Mesendoderm (in vitro differentiated cells): Measurements from ENCODE around the gene MAL.
"Not testable (repeated sequence)": the region's sequence is repeated elsewhere in the genome, so short reads cannot be mapped to it uniquely, and the experiment has no call there.

ENCODE experiments used
- DNase-seq: peaks from one replicate; pipeline ENCODE4 v3.0.0; 2013
- H2AK5ac ChIP-seq: 2 replicates; pipeline ENCODE4 v1.6.1; 2013; ENCODE audit warnings: low read length, inconsistent platforms
- H2BK120ac ChIP-seq: 2 replicates; pipeline ENCODE4 v1.6.1; 2013; ENCODE audit warnings: low read depth, mild to moderate bottlenecking, low read length, moderate library complexity, mixed read lengths
- H2BK15ac ChIP-seq: replicated peaks from 2 replicates; pipeline ENCODE4 v1.6.1; 2013; ENCODE audit warnings: low read depth, mild to moderate bottlenecking, moderate library complexity
- H2BK5ac ChIP-seq: 2 replicates; pipeline ENCODE4 v1.6.1; 2013; ENCODE audit warnings: low read length, inconsistent platforms
- H3K18ac ChIP-seq: 2 replicates; pipeline ENCODE4 v1.6.1; 2013; ENCODE audit warnings: mild to moderate bottlenecking, low read length, mixed read lengths
- H3K23ac ChIP-seq: one replicate; pipeline ENCODE4 v1.6.1; 2013; ENCODE audit warnings: low read length
- H3K27ac ChIP-seq: 2 replicates; pipeline ENCODE4 v1.5.1; 2013; ENCODE audit warnings: low read depth, mild to moderate bottlenecking, inconsistent platforms, low read length, moderate library complexity
- H3K27me3 ChIP-seq: 2 replicates; pipeline ENCODE4 v1.6.1; 2013; ENCODE audit warnings: low read length, control low read depth, mild to moderate bottlenecking, inconsistent platforms; ENCODE audit not compliant: insufficient read depth, poor library complexity
- H3K36me3 ChIP-seq: 2 replicates; pipeline ENCODE4 v1.6.1; 2013; ENCODE audit warnings: low read length, inconsistent platforms; ENCODE audit not compliant: control insufficient read depth, insufficient read depth
- H3K4ac ChIP-seq: one replicate; pipeline ENCODE4 v1.6.1; 2013; ENCODE audit warnings: low read depth, mild to moderate bottlenecking, low read length, moderate library complexity
- H3K4me1 ChIP-seq: 2 replicates; pipeline ENCODE4 v1.6.1; 2013; ENCODE audit warnings: low read depth, low read length, inconsistent platforms; ENCODE audit not compliant: control insufficient read depth
- H3K4me2 ChIP-seq: 2 replicates; pipeline ENCODE4 v1.6.1; 2013; ENCODE audit warnings: low read length
- H3K4me3 ChIP-seq: 2 replicates; pipeline ENCODE4 v1.5.1; 2013; ENCODE audit warnings: mild to moderate bottlenecking, low read length
- H3K56ac ChIP-seq: one replicate; pipeline ENCODE4 v1.6.1; 2013; ENCODE audit warnings: low read length
- H3K79me1 ChIP-seq: 2 replicates; pipeline ENCODE4 v1.6.1; 2013; ENCODE audit warnings: low read length, inconsistent platforms
- H3K79me2 ChIP-seq: 2 replicates; pipeline ENCODE4 v1.6.1; 2013; ENCODE audit warnings: mild to moderate bottlenecking, low read length; ENCODE audit not compliant: control insufficient read depth, insufficient read depth
- H3K9ac ChIP-seq: 2 replicates; pipeline ENCODE4 v1.6.1; 2013; ENCODE audit warnings: low read length, inconsistent platforms
- H4K5ac ChIP-seq: one replicate; pipeline ENCODE4 v1.6.1; 2013; ENCODE audit warnings: low read length
- H4K8ac ChIP-seq: one replicate; pipeline ENCODE4 v1.6.1; 2013; ENCODE audit warnings: low read depth, mild to moderate bottlenecking, control low read depth, low read length, moderate library complexity
- WGBS: extraction: QIAGEN DNeasy Blood & Tissue Kit; methylation state at CpG from one replicate; pipeline ENCODE4 v1.1.7; 2013; ENCODE audit warnings: low lambda C conversion rate, missing lambda C conversion rate; ENCODE audit not compliant: insufficient coverage; ENCODE audit errors: extremely low coverage; 5-methylcytosine and 5-hydroxymethylcytosine counted together

Gene MAL

GRCh38 chr2:95086017-95086416, 60.5 kb downstream of the MAL start:
- no CpG with 5 or more reads among the region's 1 CpG for WGBS
- no peak overlapping the region for H2AK5ac ChIP-seq

GRCh38 chr2:95087379-95087778, 61.9 kb downstream of the MAL start:
- no CpG with 5 or more reads among the region's 5 CpGs for WGBS
- H3K56ac ChIP-seq: no peak overlapping the region

More at GRCh38 chr2:95086017-95086416, 60.5 kb downstream of the MAL start:
- Histone ChIP-seq H3K4me1 (no peaks in the 10 kb centered on the region), H3K36me3 (peaks cover 8% of the 10 kb centered on the region), H3K4me2 (no peak overlapping the region), H4K5ac (no peak overlapping the region), H2BK120ac (no peak overlapping the region), H3K27ac (no peak overlapping the region), H2BK15ac (no peak overlapping the region), H3K18ac (no peak overlapping the region), H2BK5ac (no peak overlapping the region), H3K4ac (no peak overlapping the region), H3K4me3 (no peak overlapping the region), H3K79me1 (no peaks in the 10 kb centered on the region), H3K9ac (no peak overlapping the region), H4K8ac (no peak overlapping the region), H3K56ac (no peak overlapping the region), H3K27me3 (no peaks in the 10 kb centered on the region), H3K23ac (no peak overlapping the region), H3K79me2 (no peaks in the 10 kb centered on the region)
- no peak for DNase-seq

GRCh38 chr2:95091885-95092555, 66.5 kb downstream of the MAL start:
- H3K4me3 ChIP-seq: no peak overlapping the region
- no peak overlapping the region for H3K9ac ChIP-seq
- no peak overlapping the region for H2AK5ac ChIP-seq
- H3K4ac ChIP-seq: no peak overlapping the region
- H3K27ac ChIP-seq: no peak overlapping the region
- H3K23ac ChIP-seq: no peak overlapping the region
- H3K4me1 ChIP-seq: no peaks in the 10 kb centered on the region
- no peaks in the 10 kb centered on the region for H3K79me2 ChIP-seq
- no peaks in the 10 kb centered on the region for H3K27me3 ChIP-seq
- no peak overlapping the region for H2BK15ac ChIP-seq
- H3K56ac ChIP-seq: no peak overlapping the region
- peaks cover 3% of the 10 kb centered on the region for H3K36me3 ChIP-seq
- H4K5ac ChIP-seq: no peak overlapping the region
- no peak overlapping the region for H3K4me2 ChIP-seq
- H2BK5ac ChIP-seq: no peak overlapping the region
- no peak for DNase-seq
- H3K79me1 ChIP-seq: no peaks in the 10 kb centered on the region
- no peak overlapping the region for H3K18ac ChIP-seq
- no peak overlapping the region for H4K8ac ChIP-seq
- no peak overlapping the region for H2BK120ac ChIP-seq
- WGBS: no CpG with 5 or more reads among the region's 6 CpGs

More at GRCh38 chr2:95087379-95087778, 61.9 kb downstream of the MAL start:
- no peaks in the 10 kb centered on the region for H3K27me3 ChIP-seq
- no peak overlapping the region for H3K9ac ChIP-seq
- H2BK120ac ChIP-seq: no peak overlapping the region
- H2BK5ac ChIP-seq: no peak overlapping the region
- no peak overlapping the region for H4K8ac ChIP-seq
- peaks cover 8% of the 10 kb centered on the region for H3K36me3 ChIP-seq
- no peak overlapping the region for H3K27ac ChIP-seq
- no peak overlapping the region for H3K4ac ChIP-seq
- peak; percentile 39 for DNase-seq
- H3K4me1 ChIP-seq: no peaks in the 10 kb centered on the region
- H3K23ac ChIP-seq: no peak overlapping the region
- no peak overlapping the region for H3K4me3 ChIP-seq
- no peak overlapping the region for H2BK15ac ChIP-seq
- no peak overlapping the region for H3K4me2 ChIP-seq
- H3K79me2 ChIP-seq: no peaks in the 10 kb centered on the region
- H3K79me1 ChIP-seq: no peaks in the 10 kb centered on the region
- no peak overlapping the region for H4K5ac ChIP-seq
- H2AK5ac ChIP-seq: no peak overlapping the region
- no peak overlapping the region for H3K18ac ChIP-seq

- H2BK120ac ChIP-seq, H3K18ac ChIP-seq, DNase-seq, H3K4me3 ChIP-seq, H3K79me1 ChIP-seq, H3K27ac ChIP-seq, H3K36me3 ChIP-seq, H3K23ac ChIP-seq, H4K8ac ChIP-seq, H3K56ac ChIP-seq, H3K79me2 ChIP-seq, H3K4me2 ChIP-seq, H2AK5ac ChIP-seq, H3K4ac ChIP-seq, H2BK5ac ChIP-seq, H3K27me3 ChIP-seq, H3K4me1 ChIP-seq, H4K5ac ChIP-seq, H3K9ac ChIP-seq, H2BK15ac ChIP-seq: not testable (repeated sequence)
- WGBS: no CpG with 5 or more reads among the region's 5 CpGs
These were observed 72.8 kb downstream of the MAL start for GRCh38 chr2:95098273-95098672.

- Histone ChIP-seq H3K27ac (no peak overlapping the region), H3K79me1 (no peaks in the 10 kb centered on the region), H2AK5ac (no peak overlapping the region), H3K23ac (no peak overlapping the region), H3K27me3 (no peaks in the 10 kb centered on the region), H3K36me3 (peaks cover 7% of the 10 kb centered on the region), H3K4me3 (no peak overlapping the region), H4K8ac (no peak overlapping the region), H3K4me1 (no peaks in the 10 kb centered on the region), H3K18ac (no peak overlapping the region), H2BK5ac (no peak overlapping the region), H3K56ac (no peak overlapping the region), H2BK120ac (no peak overlapping the region), H3K4me2 (no peak overlapping the region), H3K9ac (no peak overlapping the region), H3K79me2 (no peaks in the 10 kb centered on the region), H4K5ac (no peak overlapping the region), H2BK15ac (no peak overlapping the region), H3K4ac (no peak overlapping the region)
- DNase-seq: no peak
- no CpG with 5 or more reads among the region's 2 CpGs for WGBS
These were observed 74.4 kb downstream of the MAL start for GRCh38 chr2:95099910-95100309.
